ENCODE measurements around the gene PRLHR. TPM values are rescaled to one million over a fixed set of nuclear protein-coding genes. Genes with fewer than 3 reads are reported as not detected.

PRLHR gene
- polyA plus RNA-seq, 3 donors: not detected

DNA sequence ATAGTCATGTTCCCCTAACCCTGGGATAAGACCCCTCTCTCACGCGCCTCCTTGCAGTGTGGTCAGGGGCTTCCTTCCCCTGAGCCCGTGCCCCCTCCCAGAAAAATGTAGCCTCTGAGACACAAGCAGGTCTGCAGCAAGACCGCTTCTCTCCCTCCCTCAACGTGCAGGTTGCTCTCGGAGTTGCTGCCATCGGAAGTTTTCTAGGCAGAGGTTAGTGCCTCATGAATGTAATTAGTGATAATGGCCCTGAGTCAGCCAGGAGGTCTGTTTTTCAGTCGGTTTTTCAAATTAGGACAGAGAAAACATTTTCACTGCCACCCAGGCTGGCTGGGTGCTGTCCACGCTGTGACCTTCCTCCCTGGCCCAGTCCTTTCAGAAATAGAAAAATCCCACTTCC lies 43.2 kb upstream of the PRLHR start:
- TF ChIP-seq, protein P1, sequence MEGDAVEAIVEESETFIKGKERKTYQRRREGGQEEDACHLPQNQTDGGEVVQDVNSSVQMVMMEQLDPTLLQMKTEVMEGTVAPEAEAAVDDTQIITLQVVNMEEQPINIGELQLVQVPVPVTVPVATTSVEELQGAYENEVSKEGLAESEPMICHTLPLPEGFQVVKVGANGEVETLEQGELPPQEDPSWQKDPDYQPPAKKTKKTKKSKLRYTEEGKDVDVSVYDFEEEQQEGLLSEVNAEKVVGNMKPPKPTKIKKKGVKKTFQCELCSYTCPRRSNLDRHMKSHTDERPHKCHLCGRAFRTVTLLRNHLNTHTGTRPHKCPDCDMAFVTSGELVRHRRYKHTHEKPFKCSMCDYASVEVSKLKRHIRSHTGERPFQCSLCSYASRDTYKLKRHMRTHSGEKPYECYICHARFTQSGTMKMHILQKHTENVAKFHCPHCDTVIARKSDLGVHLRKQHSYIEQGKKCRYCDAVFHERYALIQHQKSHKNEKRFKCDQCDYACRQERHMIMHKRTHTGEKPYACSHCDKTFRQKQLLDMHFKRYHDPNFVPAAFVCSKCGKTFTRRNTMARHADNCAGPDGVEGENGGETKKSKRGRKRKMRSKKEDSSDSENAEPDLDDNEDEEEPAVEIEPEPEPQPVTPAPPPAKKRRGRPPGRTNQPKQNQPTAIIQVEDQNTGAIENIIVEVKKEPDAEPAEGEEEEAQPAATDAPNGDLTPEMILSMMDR (IDR thresholded peaks at IDR 0.05): no peak
- no peak overlapping the region for H3K4me3 Mint-ChIP-seq

DNA sequence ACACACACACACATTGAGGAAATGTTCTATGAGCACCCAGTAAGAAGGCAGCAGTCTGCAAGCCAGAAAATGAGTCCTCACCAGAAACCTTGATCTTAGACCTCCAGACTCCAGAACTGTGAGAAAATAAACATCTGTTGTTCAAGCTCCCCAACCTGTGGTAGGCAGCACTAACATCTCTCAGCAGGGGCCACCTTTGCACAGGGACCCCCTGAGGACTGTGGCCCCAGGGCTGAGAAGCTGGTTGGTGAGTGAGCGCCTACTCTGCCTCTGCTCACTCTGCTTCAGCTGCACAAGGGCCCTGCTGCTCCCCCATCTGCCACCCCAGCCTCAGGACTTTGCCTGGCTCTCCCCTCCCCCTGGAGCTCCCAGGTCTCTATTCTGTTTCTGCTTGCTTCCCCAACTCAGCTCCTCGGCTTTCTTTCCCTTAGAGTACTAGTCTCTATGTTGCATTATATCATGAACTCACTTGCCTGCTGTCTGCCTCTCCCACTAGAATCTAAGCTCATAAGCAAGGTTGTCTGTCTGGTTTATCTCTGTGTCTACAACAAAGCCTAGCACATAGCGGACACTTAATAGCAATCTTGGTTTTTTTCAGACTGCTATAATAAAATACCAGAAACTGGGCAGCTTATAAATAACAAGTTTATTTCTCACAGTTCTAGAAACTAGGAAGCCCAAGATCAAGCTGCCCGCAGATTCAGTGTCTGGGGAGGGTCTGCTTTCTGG lies 40.4 kb upstream of the PRLHR start:
- Histone ChIP-seq H3K36me3 (replicated peaks in 1 of 2; ENCODE audit: control insufficient read depth in 1 of 2, insufficient read depth in 2 of 2, low read length in 2 of 2) (no peaks in the 10 kb centered on the region), H3K4me3 (replicated peaks in 1 of 3; ENCODE audit: low read depth in 2 of 3, low read length in 3 of 3) (no peak overlapping the region), H3K9me3 (replicated peaks in 1 of 2; ENCODE audit: control insufficient read depth in 1 of 2, insufficient read depth in 1 of 2, low read length in 2 of 2) (peaks cover 0 to 7% of the 10 kb centered on the region in 2 donors), H3K79me2 (ENCODE audit: insufficient read depth, low read length) (no peaks in the 10 kb centered on the region), H3K4me1 (ENCODE audit: control insufficient read depth in 1 of 2, insufficient read depth in 2 of 2, low read length in 2 of 2) (no peaks in the 10 kb centered on the region), H4K20me1 (ENCODE audit: insufficient read depth, low read length) (no peaks in the 10 kb centered on the region), H3K9ac (ENCODE audit: insufficient read depth, low read length, poor library complexity, severe bottlenecking) (no peak overlapping the region), H2AFZ (ENCODE audit: insufficient read depth, low read depth, low read length, poor library complexity, severe bottlenecking) (no peak overlapping the region), H3K27me3 (ENCODE audit: control insufficient read depth in 2 of 2, insufficient read depth in 2 of 2, low read length in 2 of 2) (no peaks in the 10 kb centered on the region), H3K4me2 (replicated peaks; ENCODE audit: extremely low read depth, low read length, poor library complexity, severe bottlenecking) (no peak overlapping the region), H3K27ac (ENCODE audit: low read depth in 1 of 2, low read length in 2 of 2) (no peak overlapping the region)
- Mint-ChIP-seq H3K4me3 (no peak overlapping the region), H3K4me1 (no peaks in the 10 kb centered on the region), H3K9me3 (peaks cover under 1 to 14% (median 7%) of the 10 kb centered on the region in 7 donors), H3K27me3 (ENCODE audit: low read depth in 3 of 3) (peaks cover 6 to 16% (median 14%) of the 10 kb centered on the region in 3 donors), H3K36me3 (no peaks in the 10 kb centered on the region), H3K27ac (no peak overlapping the region)
- DNase-seq: no peak
- TF ChIP-seq, protein P1 (IDR thresholded peaks at IDR 0.05): no peak
- intact Hi-C loops (cut with micrococcal nuclease): no loop called here
- 92% methylated on average over 2 of the region's 4 CpGs for WGBS (ENCODE audit: insufficient coverage)

More for the DNA sequence above, 43.2 kb upstream of the PRLHR start:
- Histone ChIP-seq H4K20me1 (ENCODE audit: insufficient read depth, low read length) (no peaks in the 10 kb centered on the region), H3K4me1 (ENCODE audit: control insufficient read depth in 1 of 2, insufficient read depth in 2 of 2, low read length in 2 of 2) (no peaks in the 10 kb centered on the region), H2AFZ (ENCODE audit: insufficient read depth, low read depth, low read length, poor library complexity, severe bottlenecking) (no peak overlapping the region), H3K79me2 (ENCODE audit: insufficient read depth, low read length) (no peaks in the 10 kb centered on the region), H3K9ac (ENCODE audit: insufficient read depth, low read length, poor library complexity, severe bottlenecking) (no peak overlapping the region), H3K27ac (ENCODE audit: low read depth in 1 of 2, low read length in 2 of 2) (no peak overlapping the region), H3K4me2 (replicated peaks; ENCODE audit: extremely low read depth, low read length, poor library complexity, severe bottlenecking) (no peak overlapping the region), H3K9me3 (replicated peaks in 1 of 2; ENCODE audit: control insufficient read depth in 1 of 2, insufficient read depth in 1 of 2, low read length in 2 of 2) (peaks cover 0 to 7% of the 10 kb centered on the region in 2 donors), H3K36me3 (replicated peaks in 1 of 2; ENCODE audit: control insufficient read depth in 1 of 2, insufficient read depth in 2 of 2, low read length in 2 of 2) (no peaks in the 10 kb centered on the region), H3K4me3 (replicated peaks in 1 of 3; ENCODE audit: low read depth in 2 of 3, low read length in 3 of 3) (no peak overlapping the region), H3K27me3 (ENCODE audit: control insufficient read depth in 2 of 2, insufficient read depth in 2 of 2, low read length in 2 of 2) (no peaks in the 10 kb centered on the region)
- Mint-ChIP-seq H3K4me1 (no peaks in the 10 kb centered on the region), H3K27ac (no peak overlapping the region), H3K9me3 (peaks cover 4 to 20% (median 9%) of the 10 kb centered on the region in 7 donors), H3K36me3 (no peaks in the 10 kb centered on the region), H3K27me3 (ENCODE audit: low read depth in 3 of 3) (peaks cover 0 to 20% (median 6%) of the 10 kb centered on the region in 3 donors)
- 83% methylated on average over 4 of the region's 9 CpGs for WGBS (ENCODE audit: insufficient coverage)
- DNase-seq: no peak
- intact Hi-C loops (cut with micrococcal nuclease): no loop called here
